Panc1 (cell line): ENCODE measurements around the gene FAM89A.

Source experiments
- POLR2AphosphoS5 ChIP-seq: IDR thresholded peaks from 2 replicates; pipeline ENCODE4 v1.6.1; 2012; ENCODE audit warnings: mild to moderate bottlenecking, low read depth, low read length, moderate library complexity
- SIN3A ChIP-seq: IDR thresholded peaks from 2 replicates; pipeline ENCODE4 v1.6.1; 2012; ENCODE audit warnings: low read depth, mild to moderate bottlenecking, low read length, moderate library complexity, borderline replicate concordance; ENCODE audit not compliant: insufficient read depth
- TF ChIP-seq, protein P1 (sequence below): fragments of 450-650 bp; IDR thresholded peaks from 2 replicates; pipeline ENCODE4 v1.5.1; 2017; ENCODE audit warnings: mild to moderate bottlenecking
- TF ChIP-seq, protein P2 (sequence below), 2 experiments: IDR thresholded peaks; 2 replicates each; pipeline ENCODE4 v1.6.1; 2011 to 2012; ENCODE audit warnings: low read depth in 2 of 2, control low read depth in 1 of 2, low read length in 1 of 2, mild to moderate bottlenecking in 1 of 2, moderate library complexity in 1 of 2; ENCODE audit not compliant: insufficient read depth in 1 of 2

DNA sequence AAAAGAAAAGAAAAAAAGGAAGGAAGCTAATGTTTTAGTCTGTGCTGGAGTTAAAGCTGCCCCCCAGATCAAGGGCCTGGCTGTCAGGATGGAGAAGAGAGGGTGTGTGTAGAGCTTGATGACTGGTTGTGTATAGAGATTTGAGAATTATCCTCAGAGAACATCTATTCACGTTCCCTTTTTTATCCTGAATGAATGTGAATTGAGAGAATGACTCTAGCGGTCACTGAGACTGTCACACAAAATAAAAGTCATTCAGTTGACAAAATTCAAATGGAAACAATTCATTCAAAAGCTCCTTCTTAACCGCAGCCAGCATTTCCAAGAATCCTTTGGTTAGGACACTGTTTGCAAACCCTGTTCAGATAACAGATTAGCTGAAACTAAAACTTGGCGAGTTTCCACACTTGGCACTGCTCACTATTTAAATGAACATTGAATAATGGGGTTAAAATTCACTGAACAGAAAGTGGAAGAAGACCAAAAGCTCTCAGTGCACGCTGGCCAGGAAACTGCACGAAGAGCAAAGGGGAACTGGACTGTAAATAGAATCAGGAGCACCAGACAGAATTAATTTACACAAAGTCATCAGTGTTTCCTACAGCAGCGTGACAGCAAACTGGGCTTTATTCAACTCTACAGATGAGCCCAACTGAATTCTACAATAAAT lies 13.6 kb upstream of the FAM89A start:
- TF ChIP-seq, protein P1, sequence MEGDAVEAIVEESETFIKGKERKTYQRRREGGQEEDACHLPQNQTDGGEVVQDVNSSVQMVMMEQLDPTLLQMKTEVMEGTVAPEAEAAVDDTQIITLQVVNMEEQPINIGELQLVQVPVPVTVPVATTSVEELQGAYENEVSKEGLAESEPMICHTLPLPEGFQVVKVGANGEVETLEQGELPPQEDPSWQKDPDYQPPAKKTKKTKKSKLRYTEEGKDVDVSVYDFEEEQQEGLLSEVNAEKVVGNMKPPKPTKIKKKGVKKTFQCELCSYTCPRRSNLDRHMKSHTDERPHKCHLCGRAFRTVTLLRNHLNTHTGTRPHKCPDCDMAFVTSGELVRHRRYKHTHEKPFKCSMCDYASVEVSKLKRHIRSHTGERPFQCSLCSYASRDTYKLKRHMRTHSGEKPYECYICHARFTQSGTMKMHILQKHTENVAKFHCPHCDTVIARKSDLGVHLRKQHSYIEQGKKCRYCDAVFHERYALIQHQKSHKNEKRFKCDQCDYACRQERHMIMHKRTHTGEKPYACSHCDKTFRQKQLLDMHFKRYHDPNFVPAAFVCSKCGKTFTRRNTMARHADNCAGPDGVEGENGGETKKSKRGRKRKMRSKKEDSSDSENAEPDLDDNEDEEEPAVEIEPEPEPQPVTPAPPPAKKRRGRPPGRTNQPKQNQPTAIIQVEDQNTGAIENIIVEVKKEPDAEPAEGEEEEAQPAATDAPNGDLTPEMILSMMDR: no peak
- TF ChIP-seq SIN3A (no peak), POLR2AphosphoS5 (no peak)
- TF ChIP-seq, protein P2, sequence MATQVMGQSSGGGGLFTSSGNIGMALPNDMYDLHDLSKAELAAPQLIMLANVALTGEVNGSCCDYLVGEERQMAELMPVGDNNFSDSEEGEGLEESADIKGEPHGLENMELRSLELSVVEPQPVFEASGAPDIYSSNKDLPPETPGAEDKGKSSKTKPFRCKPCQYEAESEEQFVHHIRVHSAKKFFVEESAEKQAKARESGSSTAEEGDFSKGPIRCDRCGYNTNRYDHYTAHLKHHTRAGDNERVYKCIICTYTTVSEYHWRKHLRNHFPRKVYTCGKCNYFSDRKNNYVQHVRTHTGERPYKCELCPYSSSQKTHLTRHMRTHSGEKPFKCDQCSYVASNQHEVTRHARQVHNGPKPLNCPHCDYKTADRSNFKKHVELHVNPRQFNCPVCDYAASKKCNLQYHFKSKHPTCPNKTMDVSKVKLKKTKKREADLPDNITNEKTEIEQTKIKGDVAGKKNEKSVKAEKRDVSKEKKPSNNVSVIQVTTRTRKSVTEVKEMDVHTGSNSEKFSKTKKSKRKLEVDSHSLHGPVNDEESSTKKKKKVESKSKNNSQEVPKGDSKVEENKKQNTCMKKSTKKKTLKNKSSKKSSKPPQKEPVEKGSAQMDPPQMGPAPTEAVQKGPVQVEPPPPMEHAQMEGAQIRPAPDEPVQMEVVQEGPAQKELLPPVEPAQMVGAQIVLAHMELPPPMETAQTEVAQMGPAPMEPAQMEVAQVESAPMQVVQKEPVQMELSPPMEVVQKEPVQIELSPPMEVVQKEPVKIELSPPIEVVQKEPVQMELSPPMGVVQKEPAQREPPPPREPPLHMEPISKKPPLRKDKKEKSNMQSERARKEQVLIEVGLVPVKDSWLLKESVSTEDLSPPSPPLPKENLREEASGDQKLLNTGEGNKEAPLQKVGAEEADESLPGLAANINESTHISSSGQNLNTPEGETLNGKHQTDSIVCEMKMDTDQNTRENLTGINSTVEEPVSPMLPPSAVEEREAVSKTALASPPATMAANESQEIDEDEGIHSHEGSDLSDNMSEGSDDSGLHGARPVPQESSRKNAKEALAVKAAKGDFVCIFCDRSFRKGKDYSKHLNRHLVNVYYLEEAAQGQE (IDR thresholded peaks at IDR 0.05; ENCODE audit: insufficient read depth in 1 of 2, low read depth in 2 of 2, low read length in 1 of 2): no peak
